ENCODE measurements around the gene SLC6A6. TPM values are rescaled to one million over a fixed set of nuclear protein-coding genes. Genes with fewer than 3 reads are reported as not detected.
A peak's percentile ranks its signal among the peaks of the same experiment; 100 is the strongest.

SLC6A6 gene
- total RNA-seq, 2 donors from 2014 or later = 43.1 to 56.5 TPM

DNA sequence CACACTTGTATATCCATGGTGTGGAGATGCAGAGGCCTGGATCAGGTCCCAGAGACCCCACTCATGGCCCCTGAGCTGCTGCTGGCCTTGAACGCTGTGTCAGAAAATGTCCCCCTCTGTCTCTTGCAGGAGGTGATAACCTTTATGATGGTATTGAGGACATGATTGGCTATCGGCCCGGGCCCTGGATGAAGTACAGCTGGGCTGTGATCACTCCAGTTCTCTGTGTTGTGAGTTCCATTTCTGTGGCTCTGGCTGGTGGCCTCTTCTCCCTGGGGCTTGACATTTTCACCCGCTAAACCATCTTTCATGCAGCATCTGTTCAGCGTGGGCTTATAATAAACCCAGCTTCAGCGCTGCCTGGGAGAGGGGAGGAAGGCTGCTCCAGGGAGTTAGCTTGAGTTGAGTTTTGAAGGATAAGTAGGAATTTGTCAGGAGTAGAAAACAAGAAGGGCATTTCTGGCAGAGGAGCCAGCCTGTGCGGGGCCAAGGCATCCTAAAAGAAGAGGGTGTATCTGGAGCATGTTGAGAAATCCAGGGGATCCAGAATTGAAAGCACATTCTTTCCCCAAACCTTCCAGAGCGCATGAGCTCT lies 76.6 kb downstream of the SLC6A6 start:
- no peaks in the 10 kb centered on the region for H3K4me1 ChIP-seq (ENCODE audit: control insufficient read depth, insufficient read depth, low read length)
- H3K4me3 ChIP-seq (ENCODE audit: low read length) = no peak overlapping the region
- no peak for DNase-seq
- TF ChIP-seq, protein P1, sequence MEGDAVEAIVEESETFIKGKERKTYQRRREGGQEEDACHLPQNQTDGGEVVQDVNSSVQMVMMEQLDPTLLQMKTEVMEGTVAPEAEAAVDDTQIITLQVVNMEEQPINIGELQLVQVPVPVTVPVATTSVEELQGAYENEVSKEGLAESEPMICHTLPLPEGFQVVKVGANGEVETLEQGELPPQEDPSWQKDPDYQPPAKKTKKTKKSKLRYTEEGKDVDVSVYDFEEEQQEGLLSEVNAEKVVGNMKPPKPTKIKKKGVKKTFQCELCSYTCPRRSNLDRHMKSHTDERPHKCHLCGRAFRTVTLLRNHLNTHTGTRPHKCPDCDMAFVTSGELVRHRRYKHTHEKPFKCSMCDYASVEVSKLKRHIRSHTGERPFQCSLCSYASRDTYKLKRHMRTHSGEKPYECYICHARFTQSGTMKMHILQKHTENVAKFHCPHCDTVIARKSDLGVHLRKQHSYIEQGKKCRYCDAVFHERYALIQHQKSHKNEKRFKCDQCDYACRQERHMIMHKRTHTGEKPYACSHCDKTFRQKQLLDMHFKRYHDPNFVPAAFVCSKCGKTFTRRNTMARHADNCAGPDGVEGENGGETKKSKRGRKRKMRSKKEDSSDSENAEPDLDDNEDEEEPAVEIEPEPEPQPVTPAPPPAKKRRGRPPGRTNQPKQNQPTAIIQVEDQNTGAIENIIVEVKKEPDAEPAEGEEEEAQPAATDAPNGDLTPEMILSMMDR (conservative IDR thresholded peaks at IDR 0.05) = no peak
- Mint-ChIP-seq H3K36me3 (ENCODE audit: low read depth) (peaks cover 51% of the 10 kb centered on the region), H3K4me3 (no peak overlapping the region), H3K27me3 (ENCODE audit: insufficient read depth) (no peaks in the 10 kb centered on the region), H3K4me1 (peaks cover 8% of the 10 kb centered on the region), H3K9me3 (no peaks in the 10 kb centered on the region), H3K27ac (no peak overlapping the region)
- H3K27me3 ChIP-seq (ENCODE audit: control insufficient read depth, insufficient read depth, low read length, poor library complexity, severe bottlenecking) = no peaks in the 10 kb centered on the region
- H3K9ac ChIP-seq (ENCODE audit: extremely low read depth, low read length, poor library complexity, severe bottlenecking) = no peak overlapping the region
- 95 to 96% methylated on average over 3 to 8 of the region's 8 CpGs for WGBS, 2 experiments (ENCODE audit: insufficient coverage in 1 of 2, insufficient read length in 1 of 2)
- H3K36me3 ChIP-seq (ENCODE audit: control insufficient read depth, insufficient read depth, low read length) = peaks cover 47% of the 10 kb centered on the region
- H3K9me3 ChIP-seq (ENCODE audit: control insufficient read depth, low read length) = no peaks in the 10 kb centered on the region
- H3K27ac ChIP-seq (ENCODE audit: low read depth, low read length) = no peak overlapping the region

DNA sequence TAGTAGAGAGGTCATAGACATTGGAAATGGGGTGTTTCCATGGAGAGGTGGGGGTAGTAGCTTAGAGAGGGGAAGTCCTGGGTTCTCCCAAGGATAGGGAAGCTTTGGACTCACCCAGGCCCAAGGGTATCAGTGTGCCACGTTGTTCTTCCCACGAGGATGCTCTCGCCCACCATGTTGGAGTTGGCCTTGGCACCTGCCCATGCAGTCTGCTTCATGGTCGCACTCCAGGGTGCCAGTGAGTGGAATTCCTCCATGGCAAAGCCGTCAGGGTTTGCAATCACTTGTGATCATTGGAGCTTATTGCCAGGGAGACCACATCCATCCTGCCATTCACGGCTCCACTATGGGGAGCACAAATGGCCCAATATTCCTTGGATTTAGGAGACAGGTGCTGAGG lies 77.2 kb downstream of the SLC6A6 start:
- Mint-ChIP-seq H3K36me3 (ENCODE audit: low read depth) (peaks cover 50% of the 10 kb centered on the region), H3K27me3 (ENCODE audit: insufficient read depth) (no peaks in the 10 kb centered on the region), H3K9me3 (no peaks in the 10 kb centered on the region), H3K27ac (peak overlapping the region; percentile 81), H3K4me1 (peaks cover 8% of the 10 kb centered on the region), H3K4me3 (no peak overlapping the region)
- Histone ChIP-seq H3K9ac (ENCODE audit: extremely low read depth, low read length, poor library complexity, severe bottlenecking) (peak overlapping the region; percentile 39), H3K36me3 (ENCODE audit: control insufficient read depth, insufficient read depth, low read length) (peaks cover 50% of the 10 kb centered on the region), H3K27ac (ENCODE audit: low read depth, low read length) (no peak overlapping the region), H3K9me3 (ENCODE audit: control insufficient read depth, low read length) (no peaks in the 10 kb centered on the region), H3K27me3 (ENCODE audit: control insufficient read depth, insufficient read depth, low read length, poor library complexity, severe bottlenecking) (no peaks in the 10 kb centered on the region), H3K4me1 (ENCODE audit: control insufficient read depth, insufficient read depth, low read length) (no peaks in the 10 kb centered on the region), H3K4me3 (ENCODE audit: low read length) (no peak overlapping the region)
- WGBS, 2 experiments (ENCODE audit: insufficient coverage in 1 of 2, insufficient read length in 1 of 2) = 94% methylated on average over 6 of the region's 6 CpGs
- TF ChIP-seq, protein P1 (conservative IDR thresholded peaks at IDR 0.05) = no peak
- no peak for DNase-seq

DNA sequence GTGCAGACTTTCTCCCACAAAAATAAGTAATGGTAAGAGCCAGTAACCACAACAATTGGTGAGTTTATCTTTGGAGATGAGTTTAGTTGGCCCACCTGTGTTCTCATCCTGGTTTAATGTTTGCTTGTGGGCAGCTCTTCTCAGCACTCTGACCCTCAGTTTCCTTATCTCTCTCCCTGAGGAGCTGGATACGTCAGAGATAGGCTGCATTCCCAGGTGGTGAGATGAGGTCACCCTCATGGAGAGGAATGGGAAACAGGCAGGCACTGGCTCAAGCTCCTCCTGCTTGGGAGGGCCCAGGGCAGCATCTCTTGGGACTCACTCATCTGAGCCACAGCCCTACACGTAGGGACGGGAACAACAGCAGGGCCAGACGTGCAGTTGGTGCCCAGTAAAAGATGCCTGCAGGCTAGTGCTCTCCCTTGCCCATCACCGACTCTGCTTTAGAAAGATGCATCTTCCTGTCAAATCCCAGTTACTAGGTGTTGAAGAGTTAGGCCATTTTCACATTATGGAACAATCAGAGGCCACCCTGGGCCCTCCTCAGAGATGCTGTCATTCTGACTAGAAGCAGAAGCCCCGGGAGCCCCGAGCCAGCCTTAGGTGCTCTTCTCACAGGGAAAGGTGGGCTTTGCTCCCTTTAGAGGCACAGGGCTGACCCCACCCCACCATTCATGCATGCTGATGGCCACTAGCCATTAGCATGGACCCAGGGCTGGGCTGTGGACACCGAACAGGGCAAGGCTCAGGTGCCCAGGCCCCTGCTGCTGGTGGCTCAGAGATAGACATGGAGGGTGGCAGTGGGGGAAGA lies 78.0 kb downstream of the SLC6A6 start:
- peaks cover 53% of the 10 kb centered on the region for H3K36me3 Mint-ChIP-seq (ENCODE audit: low read depth)
- peak; percentile 78 for DNase-seq
- TF ChIP-seq, protein P1 (conservative IDR thresholded peaks at IDR 0.05) = no peak
- WGBS, 2 experiments (ENCODE audit: insufficient coverage in 1 of 2, insufficient read length in 1 of 2) = 77 to 83% methylated on average over 5 to 8 of the region's 8 CpGs
- no peak overlapping the region for H3K4me3 Mint-ChIP-seq
- Histone ChIP-seq H3K9me3 (ENCODE audit: control insufficient read depth, low read length) (no peaks in the 10 kb centered on the region), H3K4me3 (ENCODE audit: low read length) (no peak overlapping the region), H3K9ac (ENCODE audit: extremely low read depth, low read length, poor library complexity, severe bottlenecking) (peak overlapping the region; percentile 39), H3K27ac (ENCODE audit: low read depth, low read length) (no peak overlapping the region), H3K36me3 (ENCODE audit: control insufficient read depth, insufficient read depth, low read length) (peaks cover 57% of the 10 kb centered on the region), H3K4me1 (ENCODE audit: control insufficient read depth, insufficient read depth, low read length) (no peaks in the 10 kb centered on the region), H3K27me3 (ENCODE audit: control insufficient read depth, insufficient read depth, low read length, poor library complexity, severe bottlenecking) (no peaks in the 10 kb centered on the region)
- H3K9me3 Mint-ChIP-seq = no peaks in the 10 kb centered on the region
- H3K27ac Mint-ChIP-seq = peak overlapping the region; percentile 85
- H3K4me1 Mint-ChIP-seq = peaks cover 8% of the 10 kb centered on the region
- no peaks in the 10 kb centered on the region for H3K27me3 Mint-ChIP-seq (ENCODE audit: insufficient read depth)

Measured in endodermal cell (in vitro differentiated cells).